Uterus (tissue), 2 donors: Measurements from ENCODE around the gene ANKRD55.

Experiments used
- POLR2A ChIP-seq, 2 donors: fragments of 450-650 bp; IDR thresholded peaks; one replicate each; pipeline ENCODE4 v1.6.1; 2016; ENCODE audit warnings: antibody characterized with exemption in 2 of 2, mild to moderate bottlenecking in 1 of 2, moderate library complexity in 1 of 2
- TF ChIP-seq, protein P1 (sequence below), 4 experiments: fragments of 200-600 bp in 2 of 4; fragments of 450-650 bp in 2 of 4; sonication (generic) in 2 of 4; IDR thresholded peaks; one replicate each; pipeline ENCODE4 v1.5.1; 2016 to 2019; ENCODE audit warnings: antibody characterized with exemption in 4 of 4, mild to moderate bottlenecking in 2 of 4, moderate library complexity in 1 of 4

DNA sequence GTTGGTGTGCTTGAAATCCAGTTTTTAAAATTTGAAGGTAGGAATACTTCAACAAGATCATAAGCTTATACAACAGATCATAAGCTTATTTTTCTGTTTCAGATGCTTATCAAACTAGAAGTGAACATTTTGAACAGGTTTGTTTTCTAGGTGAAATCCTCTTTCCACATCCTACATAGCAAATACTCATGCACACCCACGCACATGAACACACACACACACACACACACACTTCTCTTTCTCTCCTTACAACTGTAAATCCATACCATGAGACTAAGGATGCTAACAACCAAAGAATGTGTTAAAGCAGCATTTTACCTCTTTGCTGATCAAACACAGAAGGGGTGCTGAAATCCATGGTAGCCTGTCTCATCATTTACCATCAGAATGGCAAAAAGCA is 592 bp downstream of the ANKRD55 start:
- TF ChIP-seq POLR2A (IDR thresholded peaks at IDR 0.05) = no peak
- TF ChIP-seq, protein P1, sequence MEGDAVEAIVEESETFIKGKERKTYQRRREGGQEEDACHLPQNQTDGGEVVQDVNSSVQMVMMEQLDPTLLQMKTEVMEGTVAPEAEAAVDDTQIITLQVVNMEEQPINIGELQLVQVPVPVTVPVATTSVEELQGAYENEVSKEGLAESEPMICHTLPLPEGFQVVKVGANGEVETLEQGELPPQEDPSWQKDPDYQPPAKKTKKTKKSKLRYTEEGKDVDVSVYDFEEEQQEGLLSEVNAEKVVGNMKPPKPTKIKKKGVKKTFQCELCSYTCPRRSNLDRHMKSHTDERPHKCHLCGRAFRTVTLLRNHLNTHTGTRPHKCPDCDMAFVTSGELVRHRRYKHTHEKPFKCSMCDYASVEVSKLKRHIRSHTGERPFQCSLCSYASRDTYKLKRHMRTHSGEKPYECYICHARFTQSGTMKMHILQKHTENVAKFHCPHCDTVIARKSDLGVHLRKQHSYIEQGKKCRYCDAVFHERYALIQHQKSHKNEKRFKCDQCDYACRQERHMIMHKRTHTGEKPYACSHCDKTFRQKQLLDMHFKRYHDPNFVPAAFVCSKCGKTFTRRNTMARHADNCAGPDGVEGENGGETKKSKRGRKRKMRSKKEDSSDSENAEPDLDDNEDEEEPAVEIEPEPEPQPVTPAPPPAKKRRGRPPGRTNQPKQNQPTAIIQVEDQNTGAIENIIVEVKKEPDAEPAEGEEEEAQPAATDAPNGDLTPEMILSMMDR (IDR thresholded peaks at IDR 0.05) = no peak
